ENCODE results near the gene SLC26A4.

Gene SLC26A4

DNA sequence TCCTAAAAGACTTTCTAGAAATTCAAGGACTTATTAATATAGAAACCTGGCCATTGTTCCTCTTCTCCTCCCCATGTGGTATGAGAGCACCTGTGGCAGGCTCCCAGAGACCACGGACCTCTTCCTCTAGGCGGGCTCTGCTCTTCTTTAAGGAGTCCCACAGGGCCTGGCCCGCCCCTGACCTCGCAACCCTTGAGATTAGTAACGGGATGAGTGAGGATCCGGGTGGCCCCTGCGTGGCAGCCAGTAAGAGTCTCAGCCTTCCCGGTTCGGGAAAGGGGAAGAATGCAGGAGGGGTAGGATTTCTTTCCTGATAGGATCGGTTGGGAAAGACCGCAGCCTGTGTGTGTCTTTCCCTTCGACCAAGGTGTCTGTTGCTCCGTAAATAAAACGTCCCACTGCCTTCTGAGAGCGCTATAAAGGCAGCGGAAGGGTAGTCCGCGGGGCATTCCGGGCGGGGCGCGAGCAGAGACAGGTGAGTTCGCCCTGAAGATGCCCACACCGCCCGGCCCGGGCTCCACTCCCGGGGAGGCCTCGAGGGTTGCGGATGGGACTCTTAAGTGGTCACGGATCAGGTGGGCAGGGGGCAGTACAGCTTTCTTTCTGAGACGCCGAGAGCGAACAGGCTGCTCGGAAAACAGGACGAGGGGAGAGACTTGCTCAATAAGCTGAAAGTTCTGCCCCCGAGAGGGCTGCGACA, at the start of gene SLC26A4:
TSS of gene SLC26A4 (plus strand) at position 448 of the 700 bp plus-strand sequence. CDS start 814 bp downstream, outside the sequence.
- H3K27me3 ChIP-seq (ENCODE audit: insufficient read depth, low read depth) = no peaks in the 10 kb centered on the region
- no peak within 1 kb of the TSS for H3K9ac ChIP-seq
- H3K27ac ChIP-seq = no peak within 1 kb of the TSS
- no peak within 1 kb of the TSS for H2AFZ ChIP-seq (ENCODE audit: low read depth)
- H3K4me3 ChIP-seq (IDR thresholded peaks at IDR 0.05; ENCODE audit: insufficient read depth, low read depth, low read length) = no peak within 1 kb of the TSS
- H4K20me1 ChIP-seq (ENCODE audit: insufficient read depth) = no peaks in the 10 kb centered on the region
- TF ChIP-seq, protein P1, sequence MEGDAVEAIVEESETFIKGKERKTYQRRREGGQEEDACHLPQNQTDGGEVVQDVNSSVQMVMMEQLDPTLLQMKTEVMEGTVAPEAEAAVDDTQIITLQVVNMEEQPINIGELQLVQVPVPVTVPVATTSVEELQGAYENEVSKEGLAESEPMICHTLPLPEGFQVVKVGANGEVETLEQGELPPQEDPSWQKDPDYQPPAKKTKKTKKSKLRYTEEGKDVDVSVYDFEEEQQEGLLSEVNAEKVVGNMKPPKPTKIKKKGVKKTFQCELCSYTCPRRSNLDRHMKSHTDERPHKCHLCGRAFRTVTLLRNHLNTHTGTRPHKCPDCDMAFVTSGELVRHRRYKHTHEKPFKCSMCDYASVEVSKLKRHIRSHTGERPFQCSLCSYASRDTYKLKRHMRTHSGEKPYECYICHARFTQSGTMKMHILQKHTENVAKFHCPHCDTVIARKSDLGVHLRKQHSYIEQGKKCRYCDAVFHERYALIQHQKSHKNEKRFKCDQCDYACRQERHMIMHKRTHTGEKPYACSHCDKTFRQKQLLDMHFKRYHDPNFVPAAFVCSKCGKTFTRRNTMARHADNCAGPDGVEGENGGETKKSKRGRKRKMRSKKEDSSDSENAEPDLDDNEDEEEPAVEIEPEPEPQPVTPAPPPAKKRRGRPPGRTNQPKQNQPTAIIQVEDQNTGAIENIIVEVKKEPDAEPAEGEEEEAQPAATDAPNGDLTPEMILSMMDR (conservative IDR thresholded peaks at IDR 0.05; ENCODE audit: low read depth, low read length) = no peak
- no peaks in the 10 kb centered on the region for H3K79me2 ChIP-seq (ENCODE audit: insufficient read depth, low read depth)
- H3K36me3 ChIP-seq (ENCODE audit: insufficient read depth) = no peaks in the 10 kb centered on the region
- H3K4me2 ChIP-seq = no peak within 1 kb of the TSS
- no peaks in the 10 kb centered on the region for H3K4me1 ChIP-seq (ENCODE audit: low read depth, poor library complexity, severe bottlenecking)

DNA sequence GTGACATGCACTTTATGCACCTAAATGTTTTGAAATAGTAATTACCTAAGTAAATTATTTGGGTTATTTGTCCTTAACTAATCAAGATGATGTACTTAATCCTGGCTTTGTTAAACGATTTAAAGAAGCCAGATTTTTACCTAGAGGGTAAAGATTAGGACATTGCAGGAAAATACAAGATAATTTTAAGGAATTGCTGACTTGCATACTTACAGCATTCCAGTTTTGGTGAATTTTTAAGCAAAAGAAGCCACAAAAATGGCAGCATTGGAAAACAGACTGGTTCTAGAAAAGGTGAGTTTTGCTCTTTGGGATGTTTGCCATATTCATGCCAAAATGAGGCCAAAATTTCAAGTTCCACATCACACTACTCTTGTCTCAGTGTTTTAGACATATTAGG, 47.2 kb upstream of the SLC26A4 start:
- Histone ChIP-seq H2AFZ (ENCODE audit: low read depth) (no peak overlapping the region), H3K9ac (no peak overlapping the region), H3K36me3 (ENCODE audit: insufficient read depth) (no peaks in the 10 kb centered on the region), H3K27ac (no peak overlapping the region), H4K20me1 (ENCODE audit: insufficient read depth) (no peaks in the 10 kb centered on the region), H3K27me3 (ENCODE audit: insufficient read depth, low read depth) (no peaks in the 10 kb centered on the region), H3K4me1 (ENCODE audit: low read depth, poor library complexity, severe bottlenecking) (no peaks in the 10 kb centered on the region), H3K4me2 (no peak overlapping the region), H3K4me3 (IDR thresholded peaks at IDR 0.05; ENCODE audit: insufficient read depth, low read depth, low read length) (no peak overlapping the region), H3K79me2 (ENCODE audit: insufficient read depth, low read depth) (no peaks in the 10 kb centered on the region)
- TF ChIP-seq, protein P1 (conservative IDR thresholded peaks at IDR 0.05; ENCODE audit: low read depth, low read length) = no peak

DNA sequence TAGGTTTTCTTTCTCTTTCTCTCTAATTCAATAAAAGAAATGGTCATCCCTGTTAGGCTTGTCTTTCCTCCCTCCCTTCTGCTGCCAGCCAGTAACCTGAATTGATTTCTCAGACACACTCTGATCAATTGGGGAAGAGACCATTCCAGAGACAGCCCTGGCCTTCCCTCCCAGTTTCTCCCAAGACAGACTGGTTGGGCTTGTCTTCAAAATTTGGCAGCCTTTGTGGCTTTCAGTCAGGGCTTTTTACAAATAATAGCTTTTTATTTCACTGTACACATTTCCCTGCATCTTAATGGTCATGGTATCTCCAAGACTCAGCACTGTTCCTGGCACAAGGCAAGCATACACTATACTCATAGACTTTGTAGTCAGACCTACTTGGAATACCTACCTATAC, 46.7 kb upstream of the SLC26A4 start:
- H3K4me2 ChIP-seq = no peak overlapping the region
- TF ChIP-seq, protein P1 (conservative IDR thresholded peaks at IDR 0.05; ENCODE audit: low read depth, low read length) = no peak

DNA sequence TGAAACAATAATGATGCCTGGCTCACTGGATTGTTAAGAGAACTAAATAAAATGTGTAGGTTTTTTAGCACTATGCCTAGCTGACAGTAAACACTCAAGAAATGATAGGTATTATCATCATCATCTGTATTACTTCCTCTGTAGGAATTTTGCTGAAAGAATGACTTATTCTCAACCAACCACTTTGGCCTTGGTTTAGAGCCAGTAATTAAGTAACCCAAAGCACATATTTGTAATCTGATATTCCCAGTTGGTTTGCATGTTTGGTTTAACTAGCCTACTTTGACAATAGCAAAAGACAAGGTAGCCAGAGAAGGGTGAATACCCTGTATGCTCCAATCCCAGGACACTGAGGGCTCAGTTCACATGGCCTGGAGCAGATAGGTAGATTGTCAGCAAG, 46.2 kb upstream of the SLC26A4 start:
- Histone ChIP-seq H3K27me3 (ENCODE audit: insufficient read depth, low read depth) (no peaks in the 10 kb centered on the region), H3K27ac (no peak overlapping the region), H3K4me1 (ENCODE audit: low read depth, poor library complexity, severe bottlenecking) (no peaks in the 10 kb centered on the region), H3K36me3 (ENCODE audit: insufficient read depth) (no peaks in the 10 kb centered on the region), H2AFZ (ENCODE audit: low read depth) (no peak overlapping the region), H3K4me3 (IDR thresholded peaks at IDR 0.05; ENCODE audit: insufficient read depth, low read depth, low read length) (no peak overlapping the region), H3K79me2 (ENCODE audit: insufficient read depth, low read depth) (no peaks in the 10 kb centered on the region), H3K9ac (no peak overlapping the region), H3K4me2 (no peak overlapping the region), H4K20me1 (ENCODE audit: insufficient read depth) (no peaks in the 10 kb centered on the region)
- TF ChIP-seq, protein P1 (conservative IDR thresholded peaks at IDR 0.05; ENCODE audit: low read depth, low read length) = no peak

More for the DNA sequence above, 46.7 kb upstream of the SLC26A4 start:
- no peaks in the 10 kb centered on the region for H3K79me2 ChIP-seq (ENCODE audit: insufficient read depth, low read depth)
- H4K20me1 ChIP-seq (ENCODE audit: insufficient read depth) = no peaks in the 10 kb centered on the region
- H3K27ac ChIP-seq = no peak overlapping the region
- H2AFZ ChIP-seq (ENCODE audit: low read depth) = no peak overlapping the region
- no peaks in the 10 kb centered on the region for H3K4me1 ChIP-seq (ENCODE audit: low read depth, poor library complexity, severe bottlenecking)
- no peaks in the 10 kb centered on the region for H3K27me3 ChIP-seq (ENCODE audit: insufficient read depth, low read depth)
- no peak overlapping the region for H3K9ac ChIP-seq
- H3K36me3 ChIP-seq (ENCODE audit: insufficient read depth) = no peaks in the 10 kb centered on the region
- no peak overlapping the region for H3K4me3 ChIP-seq (IDR thresholded peaks at IDR 0.05; ENCODE audit: insufficient read depth, low read depth, low read length)

All from KMS-11 (cell line).